Measurements from ENCODE around the gene IL27RA. TPM values are rescaled to one million over a fixed set of nuclear protein-coding genes. Genes with fewer than 3 reads are reported as not detected.

Gene IL27RA
- total and polyA plus RNA-seq, 2 experiments from 2014 or later = 7.7 to 11.4 TPM

- TF ChIP-seq CREB1 (CRISPR knock-in tag; IDR thresholded peaks at IDR 0.05; ENCODE audit: low read depth) (no peak), CTCF (conservative IDR thresholded peaks at IDR 0.05; ENCODE audit: low read depth in 2 of 2) (no peak), EZH2phosphoT487 (IDR thresholded peaks at IDR 0.05; ENCODE audit: unreplicated experiment) (no peak), POLR2AphosphoS5 (IDR thresholded peaks at IDR 0.05; ENCODE audit: low read depth) (no peak)
Observed at GRCh38 chr19:14055396-14055795, 23.8 kb downstream of the IL27RA start (continued).

DNA sequence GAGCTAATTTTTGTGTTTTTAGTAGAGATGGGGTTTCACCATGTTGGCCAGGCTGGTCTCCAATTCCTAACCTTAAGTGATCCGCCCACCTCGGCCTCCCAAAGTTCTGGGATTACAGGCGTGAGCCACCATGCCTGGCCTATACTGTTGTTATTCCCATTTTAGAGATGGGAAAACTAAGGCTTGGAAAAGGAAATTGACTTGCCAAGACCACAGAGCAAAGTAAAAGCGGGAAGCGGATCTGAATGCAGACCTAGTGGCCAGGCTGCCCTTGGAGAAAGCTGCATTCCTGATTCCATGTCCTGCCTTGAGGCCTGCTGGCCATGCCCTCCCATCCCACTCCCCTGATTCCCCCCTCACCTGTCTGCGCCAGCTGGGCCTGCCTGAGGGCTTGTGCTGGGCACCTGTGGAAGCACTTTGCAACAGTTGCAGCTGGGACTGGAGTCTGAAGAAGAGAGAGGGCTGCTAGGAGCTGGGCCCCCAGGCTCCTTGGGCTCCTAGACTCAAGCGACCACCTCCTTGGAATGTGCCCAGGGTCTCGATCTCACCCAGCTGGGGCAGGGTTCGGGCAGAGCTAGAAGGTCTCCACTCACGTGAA is 24.6 kb downstream of the IL27RA start:
- Histone ChIP-seq H3K79me2 (replicated peaks; ENCODE audit: insufficient read depth) (no peaks in the 10 kb centered on the region), H2AFZ (no peak overlapping the region), H3K4me2 (peak overlapping the region; percentile 83), H3F3A (replicated peaks; ENCODE audit: low read depth) (no peaks in the 10 kb centered on the region; the same call in 1 of the 2 replicates), H3K4me3 (peak overlapping the region; percentile 74), H3K27ac (ENCODE audit: low read depth) (no peak overlapping the region), H3K4me1 (ENCODE audit: insufficient read depth) (peaks cover 7% of the 10 kb centered on the region; the same call in 1 of the 2 replicates), H3K36me3 (ENCODE audit: insufficient read depth) (no peaks in the 10 kb centered on the region), H4K20me1 (replicated peaks; ENCODE audit: insufficient read depth) (no peaks in the 10 kb centered on the region; the same call in 1 of the 2 replicates), H3K9me2 (ENCODE audit: insufficient read depth) (no peaks in the 10 kb centered on the region), H3K27me3 (ENCODE audit: insufficient read depth) (peaks cover 25% of the 10 kb centered on the region)
- Mint-ChIP-seq H3K27ac (no peak overlapping the region), H3K4me3 (peak overlapping the region; percentile 78; the same call in 1 of the 3 replicates), H3K27me3 (ENCODE audit: insufficient read depth, low read depth, poor library complexity) (peaks cover 33% of the 10 kb centered on the region), H3K9me3 (no peaks in the 10 kb centered on the region; the same call in 2 of the 3 replicates), H3K4me1 (peaks cover 10% of the 10 kb centered on the region), H3K36me3 (ENCODE audit: low read depth) (peaks cover 16% of the 10 kb centered on the region)
- DNase-seq (ENCODE audit: low spot score) (no peak), ATAC-seq (no peak)
- no peak for TF ChIP-seq ETS1 (IDR thresholded peaks at IDR 0.05)
- TF ChIP-seq EZH2phosphoT487 (IDR thresholded peaks at IDR 0.05; ENCODE audit: unreplicated experiment) = no peak
- no peak for TF ChIP-seq STAT1 (IDR thresholded peaks at IDR 0.05; ENCODE audit: unreplicated experiment)
- no peak for TF ChIP-seq ZNF331 (CRISPR knock-in tag; IDR thresholded peaks at IDR 0.05; ENCODE audit: low read depth)
- TF ChIP-seq POLR2AphosphoS5 (IDR thresholded peaks at IDR 0.05; ENCODE audit: low read depth) = no peak
- no peak for TF ChIP-seq EZH2 (IDR thresholded peaks at IDR 0.05; ENCODE audit: low read depth, unreplicated experiment)
- no peak for TF ChIP-seq ZNF114 (CRISPR knock-in tag; IDR thresholded peaks at IDR 0.05)
- TF ChIP-seq REST (IDR thresholded peaks at IDR 0.05; ENCODE audit: unreplicated experiment) = no peak
- TF ChIP-seq CTCF (conservative IDR thresholded peaks at IDR 0.05; ENCODE audit: low read depth in 2 of 2) = no peak
- no peak for TF ChIP-seq CREB1 (CRISPR knock-in tag; IDR thresholded peaks at IDR 0.05; ENCODE audit: low read depth)
- no peak for TF ChIP-seq JUNB (IDR thresholded peaks at IDR 0.05; ENCODE audit: unreplicated experiment)

Data from GM23338 (cell line).